GM21723 (cell line): Measurements from ENCODE around the gene NPAS1.
"Not testable (repeated sequence)": the region's sequence is repeated elsewhere in the genome, so short reads cannot be mapped to it uniquely, and the experiment has no call there.

Source experiments
- ATAC-seq: cut with Tn5 transposase; IDR thresholded peaks from one replicate; pipeline ENCODE4 v1.9.1; 2021; ENCODE audit warnings: mild to moderate bottlenecking, moderate library complexity; ENCODE audit not compliant: unreplicated experiment

The NPAS1 gene

GRCh38 chr19:46988614-46989230 lies 30.9 kb upstream of the NPAS1 start:
- no peak for ATAC-seq

- no peak for ATAC-seq
Observed at GRCh38 chr19:46990991-46991676, 28.5 kb upstream of the NPAS1 start.

GRCh38 chr19:46992699-46993535 lies 26.7 kb upstream of the NPAS1 start:
- no peak for ATAC-seq

GRCh38 chr19:46993622-46994021 lies 26.0 kb upstream of the NPAS1 start:
- no peak for ATAC-seq

GRCh38 chr19:46994141-46994686 lies 25.4 kb upstream of the NPAS1 start:
- no peak for ATAC-seq

- no peak for ATAC-seq
Observed at GRCh38 chr19:46995492-46995891, 24.1 kb upstream of the NPAS1 start.

- ATAC-seq, result no peak
Observed at GRCh38 chr19:46998445-46999125, 21.1 kb upstream of the NPAS1 start.

GRCh38 chr19:46999377-46999776 lies 20.3 kb upstream of the NPAS1 start:
- ATAC-seq, result no peak

GRCh38 chr19:46999878-47000277 lies 19.8 kb upstream of the NPAS1 start:
- ATAC-seq, result no peak

- ATAC-seq, result no peak
Observed at GRCh38 chr19:47000373-47000772, 19.3 kb upstream of the NPAS1 start.

- ATAC-seq, result no peak
Observed at GRCh38 chr19:47001584-47001983, 18.1 kb upstream of the NPAS1 start.

GRCh38 chr19:47002106-47002766 lies 17.4 kb upstream of the NPAS1 start:
- no peak for ATAC-seq

GRCh38 chr19:47002853-47003610 lies 16.6 kb upstream of the NPAS1 start:
- no peak for ATAC-seq

GRCh38 chr19:47003611-47004465 lies 15.8 kb upstream of the NPAS1 start:
- ATAC-seq, result no peak

- ATAC-seq, result no peak
Observed at GRCh38 chr19:47005164-47005641, 14.4 kb upstream of the NPAS1 start.

- ATAC-seq, result no peak
Observed at GRCh38 chr19:47005873-47006272, 13.8 kb upstream of the NPAS1 start.

- no peak for ATAC-seq
Observed at GRCh38 chr19:47006496-47006895, 13.1 kb upstream of the NPAS1 start.

GRCh38 chr19:47010549-47010948 lies 9.1 kb upstream of the NPAS1 start:
- not testable (repeated sequence) for ATAC-seq

GRCh38 chr19:47012617-47013016 lies 7.0 kb upstream of the NPAS1 start:
- ATAC-seq, result no peak
